Ishikawa (cell line): ENCODE data around the gene PAPSS1.

Experiments used
- EP300 ChIP-seq: IDR thresholded peaks from 2 replicates; pipeline ENCODE4 v1.6.1; 2012; ENCODE audit warnings: borderline replicate concordance
- FOXM1 ChIP-seq: IDR thresholded peaks from 2 replicates; pipeline ENCODE4 v1.6.1; 2012; ENCODE audit warnings: low read depth, borderline replicate concordance
- MAX ChIP-seq: IDR thresholded peaks from 2 replicates; pipeline ENCODE4 v1.6.1; 2012
- RAD21 ChIP-seq: IDR thresholded peaks from 2 replicates; pipeline ENCODE4 v1.6.1; 2012; ENCODE audit warnings: low read depth
- TF ChIP-seq, protein P1 (sequence below): IDR thresholded peaks from 2 replicates; pipeline ENCODE4 v1.6.1; 2012; ENCODE audit warnings: low read depth, mild to moderate bottlenecking

GRCh38 chr4:107592519-107592918 lies 127.5 kb downstream of the PAPSS1 start:
- TF ChIP-seq, protein P1, sequence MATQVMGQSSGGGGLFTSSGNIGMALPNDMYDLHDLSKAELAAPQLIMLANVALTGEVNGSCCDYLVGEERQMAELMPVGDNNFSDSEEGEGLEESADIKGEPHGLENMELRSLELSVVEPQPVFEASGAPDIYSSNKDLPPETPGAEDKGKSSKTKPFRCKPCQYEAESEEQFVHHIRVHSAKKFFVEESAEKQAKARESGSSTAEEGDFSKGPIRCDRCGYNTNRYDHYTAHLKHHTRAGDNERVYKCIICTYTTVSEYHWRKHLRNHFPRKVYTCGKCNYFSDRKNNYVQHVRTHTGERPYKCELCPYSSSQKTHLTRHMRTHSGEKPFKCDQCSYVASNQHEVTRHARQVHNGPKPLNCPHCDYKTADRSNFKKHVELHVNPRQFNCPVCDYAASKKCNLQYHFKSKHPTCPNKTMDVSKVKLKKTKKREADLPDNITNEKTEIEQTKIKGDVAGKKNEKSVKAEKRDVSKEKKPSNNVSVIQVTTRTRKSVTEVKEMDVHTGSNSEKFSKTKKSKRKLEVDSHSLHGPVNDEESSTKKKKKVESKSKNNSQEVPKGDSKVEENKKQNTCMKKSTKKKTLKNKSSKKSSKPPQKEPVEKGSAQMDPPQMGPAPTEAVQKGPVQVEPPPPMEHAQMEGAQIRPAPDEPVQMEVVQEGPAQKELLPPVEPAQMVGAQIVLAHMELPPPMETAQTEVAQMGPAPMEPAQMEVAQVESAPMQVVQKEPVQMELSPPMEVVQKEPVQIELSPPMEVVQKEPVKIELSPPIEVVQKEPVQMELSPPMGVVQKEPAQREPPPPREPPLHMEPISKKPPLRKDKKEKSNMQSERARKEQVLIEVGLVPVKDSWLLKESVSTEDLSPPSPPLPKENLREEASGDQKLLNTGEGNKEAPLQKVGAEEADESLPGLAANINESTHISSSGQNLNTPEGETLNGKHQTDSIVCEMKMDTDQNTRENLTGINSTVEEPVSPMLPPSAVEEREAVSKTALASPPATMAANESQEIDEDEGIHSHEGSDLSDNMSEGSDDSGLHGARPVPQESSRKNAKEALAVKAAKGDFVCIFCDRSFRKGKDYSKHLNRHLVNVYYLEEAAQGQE = no peak
- no peak for TF ChIP-seq MAX
- no peak for TF ChIP-seq EP300
- no peak for TF ChIP-seq RAD21
- no peak for TF ChIP-seq FOXM1
